GM11168 (cell line): Measurements from ENCODE around the gene EXOC3L1.

ENCODE experiments used
- in situ Hi-C: fragments of 300-500 bp; cut with MboI; formaldehyde crosslinking; loops from one replicate; pipeline ENCODE4 v1.12.0; 2022; ENCODE audit warnings: low sequenced_read_pairs; ENCODE audit not compliant: unreplicated experiment

EXOC3L1 gene

GRCh38 chr16:67166598-67167168 is 23.3 kb downstream of the EXOC3L1 start:
- in situ Hi-C loops = no loop called here

- in situ Hi-C loops = no loop called here
These were observed 23.8 kb downstream of the EXOC3L1 start for GRCh38 chr16:67166110-67166547.

GRCh38 chr16:67165121-67166078 is 24.5 kb downstream of the EXOC3L1 start:
- in situ Hi-C loops = no loop called here

GRCh38 chr16:67164599-67165061 is 25.3 kb downstream of the EXOC3L1 start, which contains the start of gene HSF4:
HSF4 (plus strand) TSS chr16:67164745; CDS start chr16:67164812, 67 bp downstream.
- in situ Hi-C loops = no loop called here

- in situ Hi-C loops = no loop called here
These were observed 25.9 kb downstream of the EXOC3L1 start for GRCh38 chr16:67163999-67164558.

GRCh38 chr16:67163164-67163998 is 26.6 kb downstream of the EXOC3L1 start:
- in situ Hi-C loops = no loop called here

GRCh38 chr16:67162506-67163163 is 27.3 kb downstream of the EXOC3L1 start:
- in situ Hi-C loops = no loop called here

- in situ Hi-C loops = no loop called here
These were observed 28.3 kb downstream of the EXOC3L1 start for GRCh38 chr16:67161595-67162058.

- in situ Hi-C loops = loop anchor here (5.0 to 10.0 kb wide), 2 partner anchors 147 to 184 kb away; no protein-coding TSS in a partner anchor
These were observed 31.0 kb downstream of the EXOC3L1 start for GRCh38 chr16:67158637-67159600.

- in situ Hi-C loops = loop anchor here (5.0 to 10.0 kb wide), 2 partner anchors 146 to 183 kb away; no protein-coding TSS in a partner anchor
These were observed 31.9 kb downstream of the EXOC3L1 start for GRCh38 chr16:67157892-67158635.

- in situ Hi-C loops = loop anchor here (5.0 to 10.0 kb wide), 2 partner anchors 145 to 182 kb away; no protein-coding TSS in a partner anchor
These were observed 32.7 kb downstream of the EXOC3L1 start for GRCh38 chr16:67157106-67157748.

- in situ Hi-C loops = loop anchor here (5.0 to 10.0 kb wide), 2 partner anchors 144 to 181 kb away; no protein-coding TSS in a partner anchor
These were observed 33.6 kb downstream of the EXOC3L1 start for GRCh38 chr16:67156143-67156844.

- in situ Hi-C loops = loop anchor here (5.0 to 10.0 kb wide), 2 partner anchors 143 to 181 kb away; no protein-coding TSS in a partner anchor
These were observed 34.4 kb downstream of the EXOC3L1 start for GRCh38 chr16:67155295-67156142.

GRCh38 chr16:67154578-67155294 is 35.2 kb downstream of the EXOC3L1 start:
- in situ Hi-C loops = loop anchor here (5.0 to 10.0 kb wide), 2 partner anchors 142 to 180 kb away; no protein-coding TSS in a partner anchor
